Anterior cingulate cortex (tissue), 58 donors: Measurements from ENCODE around the gene CROCC2.

Source experiments
- DNase-seq, 58 donors: peaks; one replicate each; lab custom pipeline; 2025; lab: John Stamatoyannopoulos, UW

The CROCC2 gene

DNA sequence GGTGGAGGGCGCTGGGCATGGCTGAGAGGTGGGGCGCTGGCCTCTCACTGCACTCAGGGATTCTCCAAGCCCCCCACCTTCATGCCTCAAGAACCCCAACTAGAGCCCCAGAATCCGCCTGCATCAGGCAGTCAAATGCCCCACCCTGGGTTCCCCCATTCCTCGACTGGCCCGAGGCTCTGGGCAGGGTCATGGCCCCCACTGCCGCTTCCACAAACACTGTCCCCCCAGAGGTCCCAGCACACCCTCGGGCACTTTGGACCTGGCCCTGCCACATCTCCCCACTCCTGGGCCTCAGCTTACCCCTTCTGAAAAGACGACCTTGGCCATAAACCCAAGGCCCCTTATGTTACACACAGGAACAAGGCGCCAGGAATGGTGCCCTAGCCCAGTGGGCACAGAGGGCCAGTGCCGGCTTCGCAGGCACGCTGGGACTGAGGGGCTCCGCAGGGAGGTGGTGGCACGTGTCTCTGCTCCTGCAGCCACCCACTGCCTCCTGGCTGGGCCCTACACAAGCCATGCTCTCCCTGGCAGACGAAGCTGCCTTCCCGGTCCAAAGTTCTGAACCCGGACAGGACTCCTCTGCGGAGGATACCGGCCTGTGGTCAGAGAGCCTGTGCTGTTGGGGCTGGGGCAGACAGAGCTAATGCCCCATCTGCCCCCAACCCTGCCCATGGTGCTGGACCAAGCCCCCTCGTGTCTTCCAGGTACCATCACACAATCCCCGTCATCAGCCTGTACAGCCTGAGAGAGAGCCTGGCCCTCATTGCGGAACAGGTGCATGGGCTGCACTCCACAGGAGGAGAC is 30.7 kb upstream of the CROCC2 start:
- DNase-seq = no peak

DNA sequence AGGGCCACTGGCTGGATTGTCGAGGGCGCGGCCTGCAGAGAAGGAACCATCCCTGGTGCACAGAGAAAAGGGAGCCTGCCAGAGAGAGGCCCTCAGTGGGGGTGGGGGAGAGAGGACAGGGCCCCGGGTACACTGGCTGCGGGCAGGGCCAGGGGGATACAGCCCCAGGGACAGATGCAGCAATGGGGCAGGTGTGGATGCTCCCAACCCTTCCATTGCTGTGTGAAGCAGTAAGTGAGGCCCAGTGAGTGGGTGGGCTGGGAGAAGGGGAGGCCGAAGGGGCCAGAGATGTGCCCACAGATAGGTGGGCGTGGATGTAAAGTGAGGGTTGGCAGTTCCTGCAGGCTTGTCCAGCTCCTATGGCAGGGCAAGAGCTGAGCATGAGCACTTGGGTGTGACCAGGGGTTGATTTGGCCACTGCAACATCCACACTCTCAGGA is 30.1 kb upstream of the CROCC2 start:
- DNase-seq = no peak

DNA sequence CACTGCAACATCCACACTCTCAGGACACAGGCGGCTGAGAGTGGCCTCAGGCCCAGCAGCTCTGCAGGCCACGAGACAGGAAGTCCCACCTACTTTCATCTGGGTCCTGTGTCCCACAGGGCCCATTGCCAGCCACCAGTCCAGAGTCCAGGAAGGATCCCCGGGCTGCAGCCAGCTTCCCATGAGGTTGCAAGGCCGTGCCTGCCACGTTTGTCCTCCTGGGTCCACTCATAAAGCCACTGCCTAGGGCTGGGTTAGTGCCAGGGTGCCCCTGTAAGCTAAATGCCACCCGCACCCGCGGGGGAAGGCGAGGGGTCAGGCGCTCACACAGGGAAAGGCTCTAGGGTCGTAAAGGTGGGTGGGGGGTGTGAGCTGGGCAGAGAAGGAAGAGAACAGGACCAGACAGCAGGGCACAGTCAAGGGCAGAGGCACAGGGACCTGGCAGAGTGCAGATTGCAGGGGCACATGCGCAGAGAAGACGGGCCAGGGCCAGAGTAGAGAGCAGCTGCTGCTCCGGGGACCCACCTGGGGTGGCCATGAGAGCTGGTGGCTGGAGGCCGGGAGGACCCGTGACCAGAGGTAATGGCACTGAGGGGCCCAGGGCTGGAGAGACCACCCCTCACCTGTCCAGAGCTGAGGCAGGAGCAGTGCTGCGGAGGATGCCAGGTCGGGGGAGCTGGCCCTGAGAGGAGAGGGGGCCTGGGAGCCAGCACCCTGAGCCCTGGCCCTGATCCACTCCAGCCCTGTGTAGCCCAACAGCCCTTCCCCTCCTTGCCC is 29.5 kb upstream of the CROCC2 start:
- no peak for DNase-seq

DNA sequence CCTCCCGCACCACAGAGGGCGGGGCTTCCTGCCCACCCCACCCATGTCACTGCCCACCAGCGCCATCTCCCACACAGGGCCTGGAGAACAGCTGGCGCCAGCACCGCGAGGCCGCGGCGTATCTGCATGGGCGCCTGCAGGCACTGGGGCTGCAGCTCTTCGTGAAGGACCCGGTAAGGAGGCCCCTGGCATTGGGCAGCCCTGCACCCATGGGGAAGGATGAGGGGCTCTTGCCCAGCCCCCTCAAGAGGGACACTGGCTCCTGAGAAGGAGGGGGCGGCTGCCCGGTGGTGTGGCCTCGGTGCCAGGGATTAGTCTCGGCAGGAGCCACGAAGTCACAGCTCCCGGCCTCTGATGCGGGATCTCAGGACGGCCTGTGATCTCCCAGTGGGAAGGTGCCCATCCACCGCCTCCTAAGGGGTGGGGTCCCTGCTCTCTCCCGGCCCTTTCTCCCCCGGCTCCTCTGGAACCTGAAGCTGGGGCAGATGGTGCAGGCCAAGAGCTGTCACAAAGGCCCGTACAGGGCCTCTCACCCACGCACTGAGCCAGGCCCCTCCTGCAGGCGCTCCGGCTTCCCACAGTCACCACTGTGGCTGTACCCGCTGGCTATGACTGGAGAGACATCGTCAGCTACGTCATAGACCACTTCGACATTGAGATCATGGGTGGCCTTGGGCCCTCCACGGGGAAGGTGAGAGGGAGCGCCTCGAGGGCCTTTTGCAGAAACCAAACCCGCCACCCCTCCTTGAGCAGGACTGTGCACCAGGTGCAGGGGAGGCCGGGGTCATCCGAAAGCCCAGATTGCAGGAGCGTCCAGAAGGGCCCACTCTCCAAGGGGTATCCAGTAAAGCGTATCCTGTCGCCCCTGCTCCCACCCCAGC is 28.4 kb upstream of the CROCC2 start:
- DNase-seq = no peak

DNA sequence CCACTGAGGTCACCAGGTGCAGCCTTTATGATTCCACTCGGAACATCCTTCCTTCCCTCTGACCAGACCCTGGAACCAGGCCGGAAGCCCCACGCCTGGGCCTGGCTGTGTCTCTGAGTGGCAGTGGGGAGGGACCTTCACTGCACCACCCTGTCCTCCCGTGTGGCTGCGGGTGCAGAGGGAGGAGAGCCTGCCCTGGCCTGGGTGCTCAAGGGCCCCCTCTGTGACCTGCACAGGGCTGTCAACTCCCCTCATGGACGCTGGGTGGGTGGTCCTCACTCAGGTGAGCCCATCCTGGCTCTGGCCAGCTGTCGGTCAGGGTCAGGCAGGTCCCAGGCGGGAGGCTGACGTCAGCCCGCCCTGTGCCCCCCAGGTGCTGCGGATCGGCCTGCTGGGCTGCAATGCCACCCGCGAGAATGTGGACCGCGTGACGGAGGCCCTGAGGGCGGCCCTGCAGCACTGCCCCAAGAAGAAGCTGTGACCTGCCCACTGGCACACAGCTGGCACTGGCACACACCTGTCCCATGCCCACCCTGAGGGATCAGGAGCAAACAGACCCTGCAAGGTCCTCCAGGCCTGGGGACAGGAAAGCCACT is 27.7 kb upstream of the CROCC2 start:
- no peak for DNase-seq

DNA sequence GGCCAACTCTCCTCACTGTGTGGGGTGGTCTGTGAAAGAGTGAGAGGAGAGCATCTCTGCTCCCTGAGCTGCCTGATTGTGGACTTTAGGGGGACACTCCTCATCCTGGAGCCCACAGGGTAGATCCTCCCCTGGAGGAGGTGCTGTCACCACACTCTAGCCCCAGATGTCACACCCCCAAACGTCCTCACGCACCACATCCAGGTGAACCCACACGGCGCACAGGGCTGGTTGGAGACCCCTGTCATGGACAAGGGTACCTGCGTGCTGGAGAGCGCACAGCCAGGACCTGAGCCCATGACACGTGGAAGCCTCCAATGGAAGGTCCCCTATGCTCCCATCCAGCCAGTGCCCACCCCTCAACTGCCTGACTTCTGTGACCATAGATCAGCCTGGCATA is 27.0 kb upstream of the CROCC2 start:
- DNase-seq = no peak

DNA sequence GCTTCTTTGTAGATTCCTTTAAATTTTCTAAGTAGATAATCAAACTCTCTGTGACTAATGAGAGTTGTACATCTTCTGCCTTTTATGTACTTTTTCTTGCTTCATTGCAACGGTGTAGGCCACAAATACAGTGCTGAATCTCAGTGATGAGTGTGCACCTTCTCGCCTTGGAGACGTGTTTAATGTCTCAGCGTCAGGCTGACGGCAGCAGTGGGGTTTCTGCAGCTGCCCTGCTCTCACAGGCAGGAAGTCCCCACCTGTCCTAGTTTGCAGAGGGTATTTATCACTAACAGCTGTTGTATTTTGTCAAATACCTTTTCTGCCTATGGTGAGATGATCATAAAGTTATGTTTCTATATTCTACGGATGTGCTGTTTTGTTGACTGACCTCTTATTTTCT is 24.2 kb upstream of the CROCC2 start:
- DNase-seq = no peak

DNA sequence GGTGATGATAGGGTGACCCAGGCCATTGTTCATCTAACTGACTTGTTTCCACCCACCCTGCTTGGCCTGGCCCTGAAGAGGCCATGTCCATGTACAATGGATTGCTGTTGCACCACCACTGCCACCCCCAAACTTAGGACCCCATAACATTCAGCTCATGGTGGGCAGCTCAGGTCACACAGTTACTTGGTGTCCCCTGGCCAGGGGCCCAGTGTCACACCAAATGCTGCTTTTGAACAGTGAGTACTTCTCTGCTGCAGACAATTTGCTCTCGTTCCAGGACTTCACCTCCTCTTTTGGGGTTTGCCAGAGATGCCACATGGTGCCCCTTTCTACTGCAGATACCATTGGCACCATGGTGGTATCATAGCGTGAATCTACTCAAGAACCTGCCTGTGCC is 21.9 kb upstream of the CROCC2 start:
- DNase-seq = no peak

DNA sequence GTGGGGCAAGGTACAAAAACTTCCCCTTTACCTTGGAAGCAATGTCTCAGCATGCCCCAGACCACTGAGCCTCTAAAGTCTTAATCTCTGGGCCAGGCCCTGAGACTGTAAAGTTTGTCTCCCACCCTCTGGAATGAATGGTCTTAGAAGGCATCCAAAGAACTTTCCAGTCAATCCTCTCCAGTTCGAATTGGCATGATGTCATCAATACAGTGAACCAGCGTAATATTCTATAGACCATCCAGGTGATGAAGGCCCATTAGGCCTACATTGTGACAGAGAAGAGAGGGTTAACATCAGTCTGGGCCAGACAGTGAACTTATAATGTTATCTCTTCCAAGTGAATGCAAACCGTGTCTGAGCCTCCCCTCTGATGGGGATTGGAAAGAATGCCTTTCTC is 21.4 kb upstream of the CROCC2 start:
- no peak for DNase-seq

DNA sequence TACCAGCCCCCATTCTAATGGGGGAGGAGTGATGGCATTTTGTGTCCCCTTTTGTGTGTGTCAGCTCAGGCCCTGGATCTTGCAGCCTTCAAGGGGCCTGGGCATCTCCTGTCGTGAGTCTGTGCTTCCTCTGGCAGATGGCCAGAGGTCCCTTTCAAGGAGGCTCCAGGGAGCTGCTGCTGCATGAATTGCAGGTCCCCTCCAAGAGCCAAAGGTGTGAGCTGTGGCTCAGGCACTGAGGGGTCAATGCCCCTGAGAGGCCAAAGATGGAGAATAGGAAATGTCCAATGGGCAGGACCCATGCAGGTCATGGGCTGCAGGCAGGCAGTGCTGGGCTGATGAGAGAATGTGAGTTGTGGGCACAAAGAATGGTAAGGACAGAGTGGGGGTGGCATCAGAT is 20.6 kb upstream of the CROCC2 start:
- DNase-seq = no peak

DNA sequence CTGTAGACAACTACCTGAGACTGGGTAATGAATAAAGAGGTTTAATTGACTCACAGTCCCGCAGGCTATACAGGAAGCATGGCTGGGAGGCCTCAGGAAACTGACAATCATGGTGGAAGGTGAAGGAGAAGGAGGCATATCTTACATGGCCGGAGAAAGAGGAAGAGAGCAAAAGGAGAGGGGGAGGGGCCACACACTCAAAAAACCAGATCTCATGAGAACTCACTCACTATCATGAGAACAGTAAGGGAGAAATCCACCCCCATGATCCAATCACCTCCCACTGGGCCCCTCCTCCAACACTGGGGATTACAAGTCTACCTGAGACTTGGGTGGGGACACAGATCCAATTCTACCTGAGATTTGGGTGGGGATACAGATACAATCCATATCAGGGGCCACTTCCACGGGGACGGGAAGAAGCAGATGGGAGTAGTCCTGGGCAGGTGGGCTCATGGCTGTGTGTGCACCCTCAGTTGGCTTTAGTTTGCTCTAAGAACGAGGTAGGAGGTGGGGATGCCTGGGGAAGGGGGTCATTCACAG is 20.0 kb upstream of the CROCC2 start:
- DNase-seq = no peak

DNA sequence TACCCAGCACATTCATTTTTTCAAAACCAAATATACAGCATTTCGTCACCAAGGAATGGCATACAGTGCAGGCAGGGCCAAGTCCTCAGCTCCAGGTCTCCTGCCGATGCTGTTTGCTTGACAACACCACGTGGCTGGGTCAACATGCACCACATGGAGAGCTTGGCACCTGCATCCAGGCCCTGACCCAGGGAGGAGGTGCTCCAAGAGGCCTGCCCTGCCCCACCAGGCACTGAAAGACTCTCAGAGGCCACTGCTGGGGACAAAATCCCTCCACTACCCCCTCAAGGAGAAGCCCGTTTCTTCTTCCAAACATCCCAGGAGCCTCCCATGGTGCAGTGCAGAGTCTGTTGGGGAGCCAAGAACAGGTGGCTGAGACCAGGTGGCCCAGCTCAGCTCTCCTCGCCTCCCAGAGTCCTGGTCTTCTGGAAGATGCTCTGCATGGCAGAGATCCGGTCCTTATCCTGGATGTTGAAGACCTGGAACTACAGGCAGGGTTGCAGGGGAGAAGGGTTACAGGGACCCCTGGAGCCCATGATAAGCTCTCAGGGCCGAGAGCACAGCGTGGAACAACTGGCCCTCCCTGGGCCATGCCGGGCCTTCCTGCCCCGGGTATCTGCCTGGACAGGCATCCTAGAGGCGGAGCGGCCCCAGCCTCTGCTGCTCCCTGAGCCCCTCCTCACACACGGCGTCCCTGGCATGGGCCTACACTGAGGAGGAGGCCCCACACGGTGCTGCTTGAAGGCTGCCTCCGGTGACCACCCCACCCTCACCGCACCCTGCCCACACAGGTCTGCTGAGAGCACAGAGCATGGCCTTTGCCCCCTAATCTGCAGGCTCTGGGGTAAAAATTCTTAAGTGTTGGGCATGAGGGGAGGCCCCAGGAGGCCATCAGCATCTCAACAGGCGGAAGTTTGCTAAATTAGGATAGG is 19.2 kb upstream of the CROCC2 start:
- DNase-seq = no peak

DNA sequence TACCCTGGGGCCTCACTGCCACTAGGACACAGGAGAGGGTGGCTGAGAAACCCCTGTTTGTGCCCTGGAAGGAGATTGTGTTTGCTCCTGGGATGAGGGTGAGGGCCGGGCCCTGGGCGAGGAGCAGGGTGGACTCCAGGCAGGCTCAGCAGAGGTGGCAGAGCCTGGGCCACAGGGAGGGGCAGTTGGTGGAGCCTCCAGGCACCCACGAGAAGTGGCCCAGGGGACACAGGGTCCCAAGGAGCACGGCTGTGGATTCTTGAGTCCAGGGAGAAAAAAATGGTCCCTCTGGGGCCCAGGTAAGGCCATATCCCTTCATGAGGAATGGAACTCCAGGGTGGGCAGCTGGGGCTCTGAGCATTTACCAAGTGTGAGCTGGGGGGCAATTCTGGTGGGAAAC is 18.5 kb upstream of the CROCC2 start:
- DNase-seq = no peak

DNA sequence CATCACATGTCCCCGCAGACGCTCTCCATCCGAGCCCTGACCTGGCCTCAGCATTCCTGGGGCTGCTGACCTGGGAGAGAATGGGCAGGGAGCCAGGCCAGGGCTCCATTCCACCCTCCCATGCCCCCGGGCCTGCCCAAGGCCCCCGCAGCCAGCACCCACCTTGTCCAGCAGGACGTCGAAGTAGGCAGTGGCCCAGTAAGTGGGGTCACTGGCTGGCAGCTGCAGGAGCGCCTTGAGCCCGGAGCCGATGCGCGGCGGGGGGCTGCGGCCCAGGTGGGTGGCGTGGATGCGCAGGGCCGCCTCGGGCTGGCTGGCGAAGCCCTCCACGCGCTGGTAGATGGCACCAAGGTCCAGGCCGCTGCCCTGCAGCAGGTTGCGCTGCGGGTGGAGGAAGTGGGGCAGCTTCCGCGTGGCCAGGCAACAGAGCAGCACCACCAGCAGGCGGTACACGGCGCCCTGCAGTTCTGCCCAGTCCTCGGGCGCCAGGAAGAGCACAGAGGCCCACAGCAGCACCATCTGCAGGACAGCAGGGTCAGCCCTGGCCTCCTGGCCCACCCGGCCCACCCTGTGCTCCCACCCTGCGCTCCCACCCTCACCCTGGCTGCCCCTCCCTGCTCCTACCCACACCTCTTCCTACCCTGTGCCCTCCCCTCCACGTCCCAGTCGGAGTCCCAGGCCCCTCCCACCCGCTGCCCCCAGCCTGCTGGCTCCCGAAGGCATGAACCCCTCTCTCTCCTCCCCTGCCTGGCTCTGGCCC is 17.8 kb upstream of the CROCC2 start:
- no peak for DNase-seq

DNA sequence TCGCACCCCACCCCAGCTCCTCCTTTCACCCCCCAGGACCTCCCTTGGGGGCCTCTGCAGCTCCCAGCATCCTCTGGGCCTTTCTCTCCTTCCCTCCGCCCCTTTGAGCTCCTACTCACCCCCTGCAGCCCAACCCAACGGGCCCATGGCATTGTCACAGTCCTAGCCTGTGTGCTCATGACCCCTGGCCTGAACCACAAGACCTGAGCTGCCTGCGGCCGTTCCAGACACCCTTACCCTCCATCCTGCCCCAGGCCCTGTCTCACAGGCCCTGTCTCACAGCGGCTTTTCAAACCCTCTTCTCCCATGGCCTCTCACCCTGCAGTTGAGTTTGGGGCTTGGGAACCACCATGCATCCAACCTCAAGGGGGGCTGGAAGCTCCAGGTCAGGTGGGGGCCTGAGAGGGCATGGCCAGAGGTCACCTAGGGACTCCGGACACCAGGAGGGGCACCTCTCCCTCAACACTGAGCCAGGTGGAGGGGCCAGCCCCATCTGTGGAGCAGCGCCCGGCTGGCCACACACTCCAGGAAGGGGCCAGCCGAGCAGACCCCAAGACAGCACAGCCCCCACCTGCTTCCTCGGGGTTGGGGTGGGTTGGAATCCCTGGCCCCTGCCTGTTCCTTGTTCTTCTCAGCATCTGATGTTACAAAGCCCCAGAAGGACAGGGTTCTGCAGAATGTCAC is 17.1 kb upstream of the CROCC2 start:
- DNase-seq = no peak

DNA sequence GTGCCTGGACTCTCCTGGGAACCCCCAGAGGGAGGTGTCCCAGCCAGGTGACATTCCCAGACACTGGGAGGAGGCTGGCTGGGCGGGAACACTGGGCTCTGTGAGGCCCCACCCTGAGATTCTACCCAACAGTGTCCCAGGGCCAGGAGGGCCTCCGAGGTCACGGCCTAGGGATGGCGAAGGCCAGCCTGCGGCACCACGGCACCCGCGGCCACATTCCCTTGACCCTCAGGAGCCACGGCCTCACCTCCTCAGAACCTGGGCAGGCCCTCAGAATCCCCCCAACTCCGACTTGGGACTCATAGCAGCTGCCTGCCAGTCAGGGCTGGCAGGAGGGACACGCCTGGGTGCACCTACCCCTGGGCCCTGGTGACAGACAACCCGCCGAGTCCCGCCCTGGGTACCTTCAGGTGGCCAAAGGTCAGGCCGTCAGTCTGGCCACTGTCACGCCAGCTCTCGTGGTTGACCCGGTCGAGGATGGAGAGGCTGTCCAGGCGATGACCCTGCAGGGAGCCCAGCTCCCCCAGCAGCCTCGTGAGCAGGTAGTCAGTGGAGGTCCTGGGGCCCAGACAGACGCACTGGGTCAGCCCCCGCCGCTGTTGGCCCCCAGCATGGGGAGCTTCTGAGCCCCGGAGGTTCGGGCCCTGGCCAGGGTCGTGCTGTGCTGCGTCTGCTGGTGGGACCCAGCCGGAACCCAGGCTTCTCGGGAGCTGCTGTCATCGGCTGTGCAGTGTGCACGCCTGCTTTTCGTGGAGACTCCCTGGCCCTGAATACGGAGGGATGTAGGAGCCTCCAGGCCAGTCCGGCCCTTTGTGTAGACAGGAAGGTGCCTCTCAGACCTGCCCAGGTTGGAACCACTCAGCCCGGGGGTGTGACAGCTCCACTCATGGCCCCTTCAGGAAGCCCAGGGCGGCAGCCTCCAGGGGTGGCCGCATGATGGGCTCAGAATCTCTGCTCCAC is 16.3 kb upstream of the CROCC2 start:
- DNase-seq = no peak

DNA sequence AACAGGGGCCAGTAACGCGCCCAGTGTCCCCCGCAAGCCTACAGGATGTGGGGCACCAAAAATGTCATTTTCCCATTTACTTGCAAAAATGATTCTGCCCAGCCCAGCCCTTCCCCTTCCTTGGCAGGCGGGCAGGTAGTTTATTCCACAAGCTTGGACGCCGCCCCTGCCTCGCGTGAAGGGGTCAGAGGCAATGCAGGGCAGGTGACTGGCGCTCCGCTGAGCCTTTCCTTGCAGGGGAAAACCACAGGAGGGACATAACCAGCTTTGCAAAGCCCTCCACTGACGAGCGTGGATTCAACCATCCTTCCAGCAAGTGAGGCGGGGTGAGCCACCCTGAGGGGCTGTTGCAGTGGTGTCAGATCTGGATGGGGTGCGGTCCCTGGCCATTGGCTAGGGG is 15.4 kb upstream of the CROCC2 start:
- DNase-seq = no peak
